HEK293 (cell line): Measurements from ENCODE around the gene MSI2.

ENCODE experiments used
- CTCF ChIA-PET: fragments of 350-600 bp; formaldehyde crosslinking; extraction: SDS; loops from one replicate; lab custom pipeline; 2021; ENCODE audit warnings: antibody characterized with exemption; lab: Yijun Ruan, JAX
- POLR2A ChIA-PET: fragments of 300-600 bp; formaldehyde crosslinking; extraction: SDS; loops from one replicate; lab custom pipeline; 2020; ENCODE audit warnings: antibody characterized with exemption, inconsistent platforms; lab: Yijun Ruan, JAX
- H3K27ac ChIP-seq: fragments of 200-500 bp; sonication (Bioruptor generic); 2 replicates; pipeline ENCODE4 v1.5.1; 2014; ENCODE audit warnings: low read depth, low read length, control low read depth, inconsistent platforms; ENCODE audit errors: extremely low read depth
- H3K36me3 ChIP-seq, 2 experiments: fragments of 200-500 bp in 1 of 2; sonication (Bioruptor generic) in 1 of 2; 1 replicate in 1 of 2; 2 replicates in 1 of 2; pipeline ENCODE4 v1.5.1; 2014 to 2017; ENCODE audit warnings: inconsistent platforms in 2 of 2, low read length in 2 of 2; ENCODE audit not compliant: control insufficient read depth in 2 of 2, insufficient read depth in 1 of 2
- H3K4me1 ChIP-seq: fragments of 200-500 bp; sonication (Bioruptor generic); 2 replicates; pipeline ENCODE4 v1.5.1; 2014; ENCODE audit warnings: mild to moderate bottlenecking, low read length, inconsistent platforms; ENCODE audit not compliant: control insufficient read depth, insufficient read depth
- H3K4me3 ChIP-seq: 2 replicates; pipeline ENCODE4 v1.5.1; 2011; ENCODE audit warnings: low read depth, mild to moderate bottlenecking, control low read depth, low read length, moderate library complexity
- H3K9me3 ChIP-seq: fragments of 200-500 bp; sonication (Bioruptor generic); 2 replicates; pipeline ENCODE4 v1.5.1; 2014; ENCODE audit warnings: low read depth, low read length, inconsistent platforms; ENCODE audit not compliant: control insufficient read depth, insufficient read depth
- GFI1B ChIP-seq: fragments of 450-650 bp; formaldehyde crosslinking; IDR thresholded peaks from 2 replicates; pipeline ENCODE4 v1.5.1; 2016; ENCODE audit warnings: missing biosample characterization, missing genetic modification characterization
- KLF10 ChIP-seq: fragments of 450-650 bp; IDR thresholded peaks from 2 replicates; pipeline ENCODE4 v1.5.1; 2018; ENCODE audit warnings: missing biosample characterization, mild to moderate bottlenecking, missing genetic modification characterization
- KLF16 ChIP-seq: fragments of 450-650 bp; formaldehyde crosslinking; IDR thresholded peaks from 2 replicates; pipeline ENCODE4 v1.5.1; 2017; ENCODE audit warnings: missing biosample characterization, missing genetic modification characterization
- KLF8 ChIP-seq: fragments of 450-650 bp; formaldehyde crosslinking; IDR thresholded peaks from 2 replicates; pipeline ENCODE4 v1.5.1; 2016; ENCODE audit warnings: missing biosample characterization, missing genetic modification characterization
- SP3 ChIP-seq: fragments of 450-650 bp; formaldehyde crosslinking; IDR thresholded peaks from 2 replicates; pipeline ENCODE4 v1.5.1; 2016; ENCODE audit warnings: missing biosample characterization, missing genetic modification characterization
- WT1 ChIP-seq: fragments of 450-650 bp; formaldehyde crosslinking; IDR thresholded peaks from 2 replicates; pipeline ENCODE4 v1.5.1; 2016; ENCODE audit warnings: missing biosample characterization, missing genetic modification characterization
- ZBTB1 ChIP-seq: fragments of 450-650 bp; formaldehyde crosslinking; IDR thresholded peaks from 2 replicates; pipeline ENCODE4 v1.5.1; 2016; ENCODE audit warnings: missing biosample characterization, missing genetic modification characterization
- ZBTB8A ChIP-seq: fragments of 450-650 bp; formaldehyde crosslinking; IDR thresholded peaks from 2 replicates; pipeline ENCODE4 v1.5.1; 2016; ENCODE audit warnings: missing biosample characterization, missing genetic modification characterization
- ZNF133 ChIP-seq: fragments of 450-650 bp; formaldehyde crosslinking; IDR thresholded peaks from 2 replicates; pipeline ENCODE4 v1.5.1; 2016; ENCODE audit warnings: missing biosample characterization, missing genetic modification characterization
- ZNF184 ChIP-seq: fragments of 450-650 bp; IDR thresholded peaks from 2 replicates; pipeline ENCODE4 v1.5.1; 2018; ENCODE audit warnings: missing biosample characterization, mild to moderate bottlenecking, missing genetic modification characterization
- ZNF350 ChIP-seq: fragments of 450-650 bp; formaldehyde crosslinking; IDR thresholded peaks from 2 replicates; pipeline ENCODE4 v1.5.0; 2017; ENCODE audit warnings: missing biosample characterization, mild to moderate bottlenecking, missing genetic modification characterization
- ZNF423 ChIP-seq: fragments of 450-650 bp; formaldehyde crosslinking; IDR thresholded peaks from 2 replicates; pipeline ENCODE4 v1.5.1; 2016; ENCODE audit warnings: missing biosample characterization, missing genetic modification characterization
- ZNF510 ChIP-seq: fragments of 450-650 bp; formaldehyde crosslinking; IDR thresholded peaks from 2 replicates; pipeline ENCODE4 v1.5.1; 2018; ENCODE audit warnings: mild to moderate bottlenecking, missing genetic modification characterization, missing biosample characterization; ENCODE audit not compliant: insufficient replicate concordance
- ZNF561 ChIP-seq: fragments of 450-650 bp; IDR thresholded peaks from 2 replicates; pipeline ENCODE4 v1.5.1; 2018; ENCODE audit warnings: missing biosample characterization, missing genetic modification characterization, borderline replicate concordance
- ZNF621 ChIP-seq: fragments of 450-650 bp; formaldehyde crosslinking; IDR thresholded peaks from 2 replicates; pipeline ENCODE4 v1.5.1; 2017; ENCODE audit warnings: missing biosample characterization, missing genetic modification characterization
- ZNF623 ChIP-seq: fragments of 450-650 bp; formaldehyde crosslinking; IDR thresholded peaks from 2 replicates; pipeline ENCODE4 v1.5.1; 2016; ENCODE audit warnings: missing biosample characterization, missing genetic modification characterization
- ZNF624 ChIP-seq: fragments of 450-650 bp; formaldehyde crosslinking; IDR thresholded peaks from 2 replicates; pipeline ENCODE4 v1.5.1; 2017; ENCODE audit warnings: missing biosample characterization, missing genetic modification characterization
- ZSCAN16 ChIP-seq: fragments of 450-650 bp; formaldehyde crosslinking; IDR thresholded peaks from 2 replicates; pipeline ENCODE4 v1.5.1; 2016; ENCODE audit warnings: missing biosample characterization, missing genetic modification characterization
- TF ChIP-seq, protein P1 (sequence below): fragments of 450-650 bp; formaldehyde crosslinking; IDR thresholded peaks from 2 replicates; pipeline ENCODE4 v1.5.1; 2016; ENCODE audit warnings: missing biosample characterization, missing genetic modification characterization
- TF ChIP-seq, protein P2 (sequence below): fragments of 450-650 bp; formaldehyde crosslinking; IDR thresholded peaks from 2 replicates; pipeline ENCODE4 v1.5.1; 2017; ENCODE audit warnings: missing biosample characterization, missing genetic modification characterization
- TF ChIP-seq, protein P3 (sequence below): fragments of 450-650 bp; formaldehyde crosslinking; IDR thresholded peaks from 2 replicates; pipeline ENCODE4 v1.5.1; 2016; ENCODE audit warnings: missing biosample characterization, missing genetic modification characterization
- TF ChIP-seq, protein P4 (sequence below): fragments of 450-650 bp; formaldehyde crosslinking; IDR thresholded peaks from 2 replicates; pipeline ENCODE4 v1.5.1; 2017; ENCODE audit warnings: missing biosample characterization, missing genetic modification characterization
- TF ChIP-seq, protein P5 (sequence below): fragments of 450-650 bp; formaldehyde crosslinking; IDR thresholded peaks from 2 replicates; pipeline ENCODE4 v1.5.1; 2016; ENCODE audit warnings: missing biosample characterization, missing genetic modification characterization
- TF ChIP-seq, protein P6 (sequence below): fragments of 450-650 bp; formaldehyde crosslinking; IDR thresholded peaks from 2 replicates; pipeline ENCODE4 v1.5.1; 2017; ENCODE audit warnings: missing biosample characterization, mild to moderate bottlenecking, missing genetic modification characterization, moderate library complexity

Gene MSI2

DNA sequence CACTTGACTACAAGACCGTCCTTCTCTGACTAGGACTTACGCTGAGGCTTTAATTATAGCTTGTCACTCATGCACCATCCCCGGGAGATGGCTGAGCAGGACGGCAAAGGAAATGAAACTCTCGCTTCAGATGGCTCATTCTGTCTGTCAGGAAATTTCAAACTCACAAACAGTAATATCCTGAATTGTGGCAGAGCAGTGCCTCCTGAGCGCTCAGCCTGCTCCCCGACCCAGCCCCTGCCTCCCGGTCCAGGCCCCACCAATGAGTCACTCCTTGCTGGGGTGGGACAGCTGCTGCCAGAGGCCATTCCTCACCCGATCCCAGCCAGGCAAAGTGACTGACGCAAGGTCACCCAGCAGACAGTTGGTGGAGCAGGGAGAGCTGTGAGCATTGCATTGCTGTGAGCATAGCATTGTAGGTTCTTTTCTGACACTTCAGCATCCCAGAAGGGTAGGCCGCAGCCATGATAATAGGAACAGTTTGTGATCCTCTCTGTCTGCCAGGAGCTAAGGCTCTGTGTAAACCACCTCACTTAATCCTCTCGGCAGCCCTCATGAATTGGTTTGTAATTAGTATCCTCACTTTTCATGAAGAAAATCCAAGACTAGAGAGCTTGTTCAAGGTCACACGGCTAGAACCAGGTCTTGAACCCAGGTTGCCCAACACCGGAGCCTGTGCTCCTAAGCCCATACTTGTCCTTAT is 467.9 kb downstream of the MSI2 start:
- CTCF ChIA-PET, result interaction anchor here (1.0 to 1.3 kb wide), 2 partner anchors 23 to 52 kb away, joined by 3 read pairs; no protein-coding TSS in a partner anchor
- Histone ChIP-seq H3K36me3 (no peaks in the 10 kb centered on the region), H3K27ac (no peak overlapping the region), H3K4me1 (no peaks in the 10 kb centered on the region), H3K4me3 (no peak overlapping the region), H3K9me3 (no peaks in the 10 kb centered on the region)
- TF ChIP-seq, protein P1, sequence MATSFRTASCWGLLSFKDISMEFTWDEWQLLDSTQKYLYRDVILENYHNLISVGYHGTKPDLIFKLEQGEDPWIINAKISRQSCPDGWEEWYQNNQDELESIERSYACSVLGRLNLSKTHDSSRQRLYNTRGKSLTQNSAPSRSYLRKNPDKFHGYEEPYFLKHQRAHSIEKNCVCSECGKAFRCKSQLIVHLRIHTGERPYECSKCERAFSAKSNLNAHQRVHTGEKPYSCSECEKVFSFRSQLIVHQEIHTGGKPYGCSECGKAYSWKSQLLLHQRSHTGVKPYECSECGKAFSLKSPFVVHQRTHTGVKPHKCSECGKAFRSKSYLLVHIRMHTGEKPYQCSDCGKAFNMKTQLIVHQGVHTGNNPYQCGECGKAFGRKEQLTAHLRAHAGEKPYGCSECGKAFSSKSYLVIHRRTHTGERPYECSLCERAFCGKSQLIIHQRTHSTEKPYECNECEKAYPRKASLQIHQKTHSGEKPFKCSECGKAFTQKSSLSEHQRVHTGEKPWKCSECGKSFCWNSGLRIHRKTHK (tag by site-specific recombination), result no peak
- no peak for TF ChIP-seq ZSCAN16 (tag by site-specific recombination)
- no peak for TF ChIP-seq WT1 (tag by site-specific recombination)
- TF ChIP-seq, protein P2, sequence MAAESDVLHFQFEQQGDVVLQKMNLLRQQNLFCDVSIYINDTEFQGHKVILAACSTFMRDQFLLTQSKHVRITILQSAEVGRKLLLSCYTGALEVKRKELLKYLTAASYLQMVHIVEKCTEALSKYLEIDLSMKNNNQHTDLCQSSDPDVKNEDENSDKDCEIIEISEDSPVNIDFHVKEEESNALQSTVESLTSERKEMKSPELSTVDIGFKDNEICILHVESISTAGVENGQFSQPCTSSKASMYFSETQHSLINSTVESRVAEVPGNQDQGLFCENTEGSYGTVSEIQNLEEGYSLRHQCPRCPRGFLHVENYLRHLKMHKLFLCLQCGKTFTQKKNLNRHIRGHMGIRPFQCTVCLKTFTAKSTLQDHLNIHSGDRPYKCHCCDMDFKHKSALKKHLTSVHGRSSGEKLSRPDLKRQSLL (tag by site-specific recombination), result no peak
- TF ChIP-seq, protein P3, sequence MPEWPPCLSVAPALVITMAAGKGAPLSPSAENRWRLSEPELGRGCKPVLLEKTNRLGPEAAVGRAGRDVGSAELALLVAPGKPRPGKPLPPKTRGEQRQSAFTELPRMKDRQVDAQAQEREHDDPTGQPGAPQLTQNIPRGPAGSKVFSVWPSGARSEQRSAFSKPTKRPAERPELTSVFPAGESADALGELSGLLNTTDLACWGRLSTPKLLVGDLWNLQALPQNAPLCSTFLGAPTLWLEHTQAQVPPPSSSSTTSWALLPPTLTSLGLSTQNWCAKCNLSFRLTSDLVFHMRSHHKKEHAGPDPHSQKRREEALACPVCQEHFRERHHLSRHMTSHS (tag by site-specific recombination), result no peak
- no peak for TF ChIP-seq ZNF561 (tag by site-specific recombination)
- no peak for TF ChIP-seq ZNF621 (tag by site-specific recombination)
- TF ChIP-seq, protein P4, sequence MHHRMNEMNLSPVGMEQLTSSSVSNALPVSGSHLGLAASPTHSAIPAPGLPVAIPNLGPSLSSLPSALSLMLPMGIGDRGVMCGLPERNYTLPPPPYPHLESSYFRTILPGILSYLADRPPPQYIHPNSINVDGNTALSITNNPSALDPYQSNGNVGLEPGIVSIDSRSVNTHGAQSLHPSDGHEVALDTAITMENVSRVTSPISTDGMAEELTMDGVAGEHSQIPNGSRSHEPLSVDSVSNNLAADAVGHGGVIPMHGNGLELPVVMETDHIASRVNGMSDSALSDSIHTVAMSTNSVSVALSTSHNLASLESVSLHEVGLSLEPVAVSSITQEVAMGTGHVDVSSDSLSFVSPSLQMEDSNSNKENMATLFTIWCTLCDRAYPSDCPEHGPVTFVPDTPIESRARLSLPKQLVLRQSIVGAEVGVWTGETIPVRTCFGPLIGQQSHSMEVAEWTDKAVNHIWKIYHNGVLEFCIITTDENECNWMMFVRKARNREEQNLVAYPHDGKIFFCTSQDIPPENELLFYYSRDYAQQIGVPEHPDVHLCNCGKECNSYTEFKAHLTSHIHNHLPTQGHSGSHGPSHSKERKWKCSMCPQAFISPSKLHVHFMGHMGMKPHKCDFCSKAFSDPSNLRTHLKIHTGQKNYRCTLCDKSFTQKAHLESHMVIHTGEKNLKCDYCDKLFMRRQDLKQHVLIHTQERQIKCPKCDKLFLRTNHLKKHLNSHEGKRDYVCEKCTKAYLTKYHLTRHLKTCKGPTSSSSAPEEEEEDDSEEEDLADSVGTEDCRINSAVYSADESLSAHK (tag by site-specific recombination), result no peak
- no peak for TF ChIP-seq ZNF624
- TF ChIP-seq ZBTB1, result no peak
- TF ChIP-seq ZNF623, result no peak
- TF ChIP-seq ZNF423, result no peak
- no peak for TF ChIP-seq ZNF350 (tag by site-specific recombination)
- TF ChIP-seq SP3 (tag by site-specific recombination), result no peak
- TF ChIP-seq ZBTB8A, result no peak
- no peak for TF ChIP-seq KLF8
- TF ChIP-seq ZNF510 (tag by site-specific recombination), result no peak
- no peak for TF ChIP-seq KLF10
- POLR2A ChIA-PET, result no interaction called here

DNA sequence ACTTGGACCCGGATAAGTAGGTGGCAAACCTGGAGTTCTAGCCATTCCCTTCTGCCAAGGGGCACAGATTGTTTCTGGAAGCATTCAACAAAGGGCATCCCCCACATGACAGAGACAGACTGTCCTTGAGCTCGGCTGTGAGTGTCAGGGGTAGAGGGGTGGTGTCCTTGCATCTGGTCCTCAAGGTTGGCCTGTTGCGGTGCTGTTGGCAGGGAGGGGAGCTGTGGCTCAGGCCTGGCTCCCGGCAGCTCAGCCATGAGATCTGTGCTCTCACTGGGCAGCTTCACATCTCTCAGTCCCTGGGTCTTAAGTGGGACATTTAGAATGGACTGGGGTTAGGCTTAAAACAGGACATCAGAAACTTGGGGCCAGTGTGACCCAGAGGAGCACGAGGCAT is 468.4 kb downstream of the MSI2 start:
- Histone ChIP-seq H3K9me3 (no peaks in the 10 kb centered on the region), H3K4me3 (no peak overlapping the region), H3K36me3 (no peaks in the 10 kb centered on the region), H3K27ac (no peak overlapping the region), H3K4me1 (no peaks in the 10 kb centered on the region)
- ChIA-PET POLR2A (interaction anchor here (0.6 kb wide), 1 partner anchor 410 kb away, joined by 4 read pairs; no protein-coding TSS in a partner anchor), CTCF (interaction anchor here (1.0 to 1.3 kb wide), 2 partner anchors 23 to 53 kb away, joined by 3 read pairs; no protein-coding TSS in a partner anchor)
- TF ChIP-seq ZNF133 (tag by site-specific recombination) (no peak), ZNF184 (no peak), KLF16 (tag by site-specific recombination) (no peak), KLF8 (no peak), GFI1B (tag by site-specific recombination) (no peak), ZBTB8A (no peak)
- TF ChIP-seq, protein P5, sequence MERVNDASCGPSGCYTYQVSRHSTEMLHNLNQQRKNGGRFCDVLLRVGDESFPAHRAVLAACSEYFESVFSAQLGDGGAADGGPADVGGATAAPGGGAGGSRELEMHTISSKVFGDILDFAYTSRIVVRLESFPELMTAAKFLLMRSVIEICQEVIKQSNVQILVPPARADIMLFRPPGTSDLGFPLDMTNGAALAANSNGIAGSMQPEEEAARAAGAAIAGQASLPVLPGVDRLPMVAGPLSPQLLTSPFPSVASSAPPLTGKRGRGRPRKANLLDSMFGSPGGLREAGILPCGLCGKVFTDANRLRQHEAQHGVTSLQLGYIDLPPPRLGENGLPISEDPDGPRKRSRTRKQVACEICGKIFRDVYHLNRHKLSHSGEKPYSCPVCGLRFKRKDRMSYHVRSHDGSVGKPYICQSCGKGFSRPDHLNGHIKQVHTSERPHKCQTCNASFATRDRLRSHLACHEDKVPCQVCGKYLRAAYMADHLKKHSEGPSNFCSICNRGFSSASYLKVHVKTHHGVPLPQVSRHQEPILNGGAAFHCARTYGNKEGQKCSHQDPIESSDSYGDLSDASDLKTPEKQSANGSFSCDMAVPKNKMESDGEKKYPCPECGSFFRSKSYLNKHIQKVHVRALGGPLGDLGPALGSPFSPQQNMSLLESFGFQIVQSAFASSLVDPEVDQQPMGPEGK (tag by site-specific recombination), result no peak
- TF ChIP-seq, protein P6, sequence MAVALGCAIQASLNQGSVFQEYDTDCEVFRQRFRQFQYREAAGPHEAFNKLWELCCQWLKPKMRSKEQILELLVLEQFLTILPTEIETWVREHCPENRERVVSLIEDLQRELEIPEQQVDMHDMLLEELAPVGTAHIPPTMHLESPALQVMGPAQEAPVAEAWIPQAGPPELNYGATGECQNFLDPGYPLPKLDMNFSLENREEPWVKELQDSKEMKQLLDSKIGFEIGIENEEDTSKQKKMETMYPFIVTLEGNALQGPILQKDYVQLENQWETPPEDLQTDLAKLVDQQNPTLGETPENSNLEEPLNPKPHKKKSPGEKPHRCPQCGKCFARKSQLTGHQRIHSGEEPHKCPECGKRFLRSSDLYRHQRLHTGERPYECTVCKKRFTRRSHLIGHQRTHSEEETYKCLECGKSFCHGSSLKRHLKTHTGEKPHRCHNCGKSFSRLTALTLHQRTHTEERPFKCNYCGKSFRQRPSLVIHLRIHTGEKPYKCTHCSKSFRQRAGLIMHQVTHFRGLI, result no peak
